ENCODE measurements around the gene MYL9.
"Not testable (repeated sequence)": the region's sequence is repeated elsewhere in the genome, so short reads cannot be mapped to it uniquely, and the experiment has no call there.

MYL9 gene

GRCh38 chr20:36549942-36550789, 8.8 kb downstream of the MYL9 start:
- no peak for TF ChIP-seq CTCF (IDR thresholded peaks at IDR 0.05; ENCODE audit: control insufficient read depth, extremely low read depth, insufficient read depth)

DNA sequence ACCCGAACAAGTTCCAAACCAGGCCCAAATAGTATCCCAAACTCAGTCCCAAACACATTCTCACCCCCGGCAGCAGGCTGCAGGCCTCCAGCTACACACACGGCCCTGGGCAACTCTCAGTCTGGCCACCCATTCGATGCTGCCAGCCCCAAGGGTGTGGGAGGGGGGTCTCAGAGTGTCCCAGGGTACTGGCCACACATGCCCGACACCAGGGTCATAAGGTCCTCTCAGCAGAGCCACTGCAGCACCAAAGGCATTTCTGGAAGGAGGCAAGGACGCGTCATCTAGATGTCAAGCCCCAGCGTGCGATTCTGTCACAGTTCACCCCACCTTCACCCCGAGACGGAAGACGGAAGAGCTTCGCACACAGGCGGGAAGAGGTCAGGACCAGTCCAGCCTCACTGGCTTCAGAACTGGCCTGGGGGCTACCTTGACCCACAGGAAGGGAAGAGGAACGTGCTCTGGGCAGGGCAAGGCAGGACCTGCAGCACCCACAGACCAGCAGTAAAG, 9.5 kb downstream of the MYL9 start:
- no peak overlapping the region for H3K4me3 ChIP-seq (ENCODE audit: low read depth, low read length)
- no peak for TF ChIP-seq CTCF (IDR thresholded peaks at IDR 0.05; ENCODE audit: control insufficient read depth, extremely low read depth, insufficient read depth)
- DNase-seq (ENCODE audit: low read depth): no peak

More at GRCh38 chr20:36549942-36550789, 8.8 kb downstream of the MYL9 start:
- no peak for DNase-seq (ENCODE audit: low read depth)
- no peak overlapping the region for H3K4me3 ChIP-seq (ENCODE audit: low read depth, low read length)

- H3K4me3 ChIP-seq (ENCODE audit: low read depth, low read length): no peak overlapping the region
- no peak for DNase-seq (ENCODE audit: low read depth)
- TF ChIP-seq CTCF (IDR thresholded peaks at IDR 0.05; ENCODE audit: control insufficient read depth, extremely low read depth, insufficient read depth): no peak
Observed at GRCh38 chr20:36555248-36555647, 13.9 kb downstream of the MYL9 start.

DNA sequence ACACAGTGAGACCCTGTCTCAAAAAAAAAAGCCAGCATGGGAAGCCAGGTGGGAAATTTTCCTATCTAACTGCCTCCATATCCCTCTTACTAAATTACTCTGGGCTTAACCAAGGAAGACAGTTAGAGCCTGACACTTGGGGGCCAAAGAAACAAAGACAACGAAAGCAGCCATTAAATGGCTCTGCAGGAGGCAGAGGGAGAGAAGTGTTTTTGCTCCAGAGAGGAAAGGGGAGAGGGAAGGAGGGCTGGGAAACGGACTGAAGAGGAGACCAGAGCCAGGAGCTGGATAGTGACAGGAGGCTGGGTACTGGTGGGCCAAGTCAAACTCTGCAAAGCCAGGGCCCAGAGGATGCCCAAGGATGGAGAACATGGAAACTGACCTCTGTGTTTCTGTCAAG, 21.4 kb downstream of the MYL9 start:
- DNase-seq (ENCODE audit: low read depth): no peak
- no peak overlapping the region for H3K4me3 ChIP-seq (ENCODE audit: low read depth, low read length)
- no peak for TF ChIP-seq CTCF (IDR thresholded peaks at IDR 0.05; ENCODE audit: control insufficient read depth, extremely low read depth, insufficient read depth)

GRCh38 chr20:36563374-36563773, 22.1 kb downstream of the MYL9 start:
- H3K4me3 ChIP-seq (ENCODE audit: low read depth, low read length): no peak overlapping the region
- DNase-seq (ENCODE audit: low read depth): no peak
- no peak for TF ChIP-seq CTCF (IDR thresholded peaks at IDR 0.05; ENCODE audit: control insufficient read depth, extremely low read depth, insufficient read depth)

- DNase-seq (ENCODE audit: low read depth); H3K4me3 ChIP-seq (ENCODE audit: low read depth, low read length): not testable (repeated sequence)
Observed at GRCh38 chr20:36564078-36564725, 22.9 kb downstream of the MYL9 start.

- H3K4me3 ChIP-seq (ENCODE audit: low read depth, low read length); DNase-seq (ENCODE audit: low read depth): not testable (repeated sequence)
Observed at GRCh38 chr20:36564726-36565121, 23.4 kb downstream of the MYL9 start.
